ENCODE results near the gene NUCKS1. TPM values are rescaled to one million over a fixed set of nuclear protein-coding genes. Genes with fewer than 3 reads are reported as not detected.
A peak's percentile ranks its signal among the peaks of the same experiment; 100 is the strongest.

Gene NUCKS1
- total and polyA plus RNA-seq, 2 of the 13 experiments (the other 11 are each of a cell fraction or from before 2014, with no cell fraction given) = 35.5 to 117 TPM

GRCh38 chr1:205775015-205775716 lies 25.2 kb upstream of the NUCKS1 start, which contains the start of gene RAB29 (continued):
- TF ChIP-seq, protein P1, sequence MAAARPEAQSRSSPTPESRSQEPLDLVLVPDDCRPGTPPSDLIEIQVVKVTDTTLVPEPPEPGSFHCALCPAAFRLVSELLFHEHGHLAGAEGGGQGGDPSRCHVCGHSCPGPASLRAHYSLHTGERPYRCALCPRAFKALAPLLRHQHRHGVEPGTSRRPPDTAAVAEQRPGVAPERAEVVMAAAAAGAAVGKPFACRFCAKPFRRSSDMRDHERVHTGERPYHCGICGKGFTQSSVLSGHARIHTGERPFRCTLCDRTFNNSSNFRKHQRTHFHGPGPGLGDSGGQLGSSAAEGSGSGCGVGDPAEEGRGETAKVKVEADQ (CRISPR knock-in tag; IDR thresholded peaks at IDR 0.05; ENCODE audit: borderline replicate concordance) = peak; percentile 79
- TF ChIP-seq POLR2AphosphoS5 (IDR thresholded peaks at IDR 0.05; ENCODE audit: low read depth, low read length) (0 out of 2 replicates have a peak, but pooled peaks have one; percentile 26), ARHGAP35 (CRISPR knock-in tag; IDR thresholded peaks at IDR 0.05; ENCODE audit: borderline replicate concordance) (peak; percentile 61; the same call in 1 of the 2 replicates), ZNF737 (CRISPR knock-in tag; IDR thresholded peaks at IDR 0.05; ENCODE audit: borderline replicate concordance) (no peak), MED13 (CRISPR knock-in tag; IDR thresholded peaks at IDR 0.05) (0 out of 2 replicates have a peak, but pooled peaks have one; percentile 45), KLF16 (CRISPR knock-in tag; IDR thresholded peaks at IDR 0.05) (no peak; a peak in 1 of 4 replicates), RBFOX2 (IDR thresholded peaks at IDR 0.05; ENCODE audit: low read depth, low read length) (peak; percentile 32; the same call in 1 of the 2 replicates), NFIB (CRISPR knock-in tag; IDR thresholded peaks at IDR 0.05; ENCODE audit: borderline replicate concordance) (no peak), KDM5B (CRISPR knock-in tag; IDR thresholded peaks at IDR 0.05; ENCODE audit: borderline replicate concordance) (peak; percentile 52; the same call in 1 of the 2 replicates), RAD21 (CRISPR knock-in tag; IDR thresholded peaks at IDR 0.05) (0 out of 2 replicates have a peak, but pooled peaks have one; percentile 17), ZNF224 (CRISPR knock-in tag; IDR thresholded peaks at IDR 0.05) (no peak), PCBP1 (IDR thresholded peaks at IDR 0.05; ENCODE audit: borderline replicate concordance, low read depth, low read length) (peak; percentile 79; the same call in 1 of the 2 replicates), AKAP8 (CRISPR knock-in tag; IDR thresholded peaks at IDR 0.05) (no peak), SP2 (CRISPR knock-in tag; IDR thresholded peaks at IDR 0.05) (no peak), HCFC1 (IDR thresholded peaks at IDR 0.05; ENCODE audit: low read depth, low read length) (peak; percentile 95), GMEB1 (CRISPR knock-in tag; IDR thresholded peaks at IDR 0.05; ENCODE audit: borderline replicate concordance) (peak; percentile 63), CC2D1A (CRISPR knock-in tag; IDR thresholded peaks at IDR 0.05) (no peak), KLF6 (CRISPR knock-in tag; IDR thresholded peaks at IDR 0.05) (0 out of 2 replicates have a peak, but pooled peaks have one; percentile 59)
- TF ChIP-seq, protein P2, sequence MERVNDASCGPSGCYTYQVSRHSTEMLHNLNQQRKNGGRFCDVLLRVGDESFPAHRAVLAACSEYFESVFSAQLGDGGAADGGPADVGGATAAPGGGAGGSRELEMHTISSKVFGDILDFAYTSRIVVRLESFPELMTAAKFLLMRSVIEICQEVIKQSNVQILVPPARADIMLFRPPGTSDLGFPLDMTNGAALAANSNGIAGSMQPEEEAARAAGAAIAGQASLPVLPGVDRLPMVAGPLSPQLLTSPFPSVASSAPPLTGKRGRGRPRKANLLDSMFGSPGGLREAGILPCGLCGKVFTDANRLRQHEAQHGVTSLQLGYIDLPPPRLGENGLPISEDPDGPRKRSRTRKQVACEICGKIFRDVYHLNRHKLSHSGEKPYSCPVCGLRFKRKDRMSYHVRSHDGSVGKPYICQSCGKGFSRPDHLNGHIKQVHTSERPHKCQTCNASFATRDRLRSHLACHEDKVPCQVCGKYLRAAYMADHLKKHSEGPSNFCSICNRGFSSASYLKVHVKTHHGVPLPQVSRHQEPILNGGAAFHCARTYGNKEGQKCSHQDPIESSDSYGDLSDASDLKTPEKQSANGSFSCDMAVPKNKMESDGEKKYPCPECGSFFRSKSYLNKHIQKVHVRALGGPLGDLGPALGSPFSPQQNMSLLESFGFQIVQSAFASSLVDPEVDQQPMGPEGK (CRISPR knock-in tag; IDR thresholded peaks at IDR 0.05) = peak; percentile 68
- TF ChIP-seq, protein P3, sequence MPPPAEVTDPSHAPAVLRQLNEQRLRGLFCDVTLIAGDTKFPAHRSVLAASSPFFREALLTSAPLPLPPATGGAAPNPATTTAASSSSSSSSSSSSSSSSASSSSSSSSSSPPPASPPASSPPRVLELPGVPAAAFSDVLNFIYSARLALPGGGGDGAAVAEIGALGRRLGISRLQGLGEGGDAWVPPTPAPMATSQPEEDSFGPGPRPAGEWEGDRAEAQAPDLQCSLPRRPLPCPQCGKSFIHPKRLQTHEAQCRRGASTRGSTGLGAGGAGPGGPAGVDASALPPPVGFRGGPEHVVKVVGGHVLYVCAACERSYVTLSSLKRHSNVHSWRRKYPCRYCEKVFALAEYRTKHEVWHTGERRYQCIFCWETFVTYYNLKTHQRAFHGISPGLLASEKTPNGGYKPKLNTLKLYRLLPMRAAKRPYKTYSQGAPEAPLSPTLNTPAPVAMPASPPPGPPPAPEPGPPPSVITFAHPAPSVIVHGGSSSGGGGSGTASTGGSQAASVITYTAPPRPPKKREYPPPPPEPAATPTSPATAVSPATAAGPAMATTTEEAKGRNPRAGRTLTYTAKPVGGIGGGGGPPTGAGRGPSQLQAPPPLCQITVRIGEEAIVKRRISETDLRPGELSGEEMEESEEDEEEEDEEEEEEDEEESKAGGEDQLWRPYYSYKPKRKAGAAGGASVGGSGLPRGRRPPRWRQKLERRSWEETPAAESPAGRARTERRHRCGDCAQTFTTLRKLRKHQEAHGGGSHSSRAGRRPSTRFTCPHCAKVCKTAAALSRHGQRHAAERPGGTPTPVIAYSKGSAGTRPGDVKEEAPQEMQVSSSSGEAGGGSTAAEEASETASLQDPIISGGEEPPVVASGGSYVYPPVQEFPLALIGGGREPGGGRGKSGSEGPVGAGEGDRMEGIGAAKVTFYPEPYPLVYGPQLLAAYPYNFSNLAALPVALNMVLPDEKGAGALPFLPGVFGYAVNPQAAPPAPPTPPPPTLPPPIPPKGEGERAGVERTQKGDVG (CRISPR knock-in tag; IDR thresholded peaks at IDR 0.05; ENCODE audit: borderline replicate concordance) = no peak

Measured in HepG2 (cell line).